Panc1 (cell line): ENCODE data around the gene GPRIN1.

Experiments
- POLR2AphosphoS5 ChIP-seq: IDR thresholded peaks from 2 replicates; pipeline ENCODE4 v1.6.1; 2012; ENCODE audit warnings: mild to moderate bottlenecking, low read depth, low read length, moderate library complexity
- REST ChIP-seq, 2 experiments: IDR thresholded peaks; 2 replicates each; pipeline ENCODE4 v1.6.1; 2011 to 2012; ENCODE audit warnings: low read depth in 2 of 2, control low read depth in 1 of 2, low read length in 1 of 2, mild to moderate bottlenecking in 1 of 2, moderate library complexity in 1 of 2; ENCODE audit not compliant: insufficient read depth in 1 of 2
- SIN3A ChIP-seq: IDR thresholded peaks from 2 replicates; pipeline ENCODE4 v1.6.1; 2012; ENCODE audit warnings: low read depth, mild to moderate bottlenecking, low read length, moderate library complexity, borderline replicate concordance; ENCODE audit not compliant: insufficient read depth
- TCF7L2 ChIP-seq: IDR thresholded peaks from 2 replicates; pipeline ENCODE4 v1.6.1; 2011; ENCODE audit warnings: mild to moderate bottlenecking, low read depth, low read length, inconsistent platforms
- TF ChIP-seq, protein P1 (sequence below): fragments of 450-650 bp; IDR thresholded peaks from 2 replicates; pipeline ENCODE4 v1.5.1; 2017; ENCODE audit warnings: mild to moderate bottlenecking

DNA sequence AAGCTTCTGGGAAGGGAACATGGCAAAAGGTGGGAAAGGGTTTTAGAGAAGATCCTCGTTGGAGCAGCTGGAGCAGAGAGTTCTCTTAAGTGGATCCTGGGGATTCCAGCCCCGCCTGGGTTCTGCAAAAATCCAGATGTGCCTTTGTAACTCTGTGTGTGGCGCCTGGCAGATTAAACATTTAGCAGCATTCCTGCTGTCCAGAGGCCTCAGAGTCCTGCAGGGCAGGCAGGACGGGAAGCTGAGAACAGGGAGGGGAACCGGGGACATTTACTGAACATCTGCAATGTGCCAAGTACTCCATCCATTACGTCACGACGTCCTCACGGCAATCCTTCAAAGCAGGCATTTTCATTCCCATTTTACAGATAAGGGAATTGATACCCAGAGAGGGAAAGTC, 26.5 kb upstream of the GPRIN1 start:
- TF ChIP-seq, protein P1, sequence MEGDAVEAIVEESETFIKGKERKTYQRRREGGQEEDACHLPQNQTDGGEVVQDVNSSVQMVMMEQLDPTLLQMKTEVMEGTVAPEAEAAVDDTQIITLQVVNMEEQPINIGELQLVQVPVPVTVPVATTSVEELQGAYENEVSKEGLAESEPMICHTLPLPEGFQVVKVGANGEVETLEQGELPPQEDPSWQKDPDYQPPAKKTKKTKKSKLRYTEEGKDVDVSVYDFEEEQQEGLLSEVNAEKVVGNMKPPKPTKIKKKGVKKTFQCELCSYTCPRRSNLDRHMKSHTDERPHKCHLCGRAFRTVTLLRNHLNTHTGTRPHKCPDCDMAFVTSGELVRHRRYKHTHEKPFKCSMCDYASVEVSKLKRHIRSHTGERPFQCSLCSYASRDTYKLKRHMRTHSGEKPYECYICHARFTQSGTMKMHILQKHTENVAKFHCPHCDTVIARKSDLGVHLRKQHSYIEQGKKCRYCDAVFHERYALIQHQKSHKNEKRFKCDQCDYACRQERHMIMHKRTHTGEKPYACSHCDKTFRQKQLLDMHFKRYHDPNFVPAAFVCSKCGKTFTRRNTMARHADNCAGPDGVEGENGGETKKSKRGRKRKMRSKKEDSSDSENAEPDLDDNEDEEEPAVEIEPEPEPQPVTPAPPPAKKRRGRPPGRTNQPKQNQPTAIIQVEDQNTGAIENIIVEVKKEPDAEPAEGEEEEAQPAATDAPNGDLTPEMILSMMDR = no peak
- TF ChIP-seq SIN3A = no peak
- TF ChIP-seq TCF7L2 = no peak
- no peak for TF ChIP-seq POLR2AphosphoS5
- no peak for TF ChIP-seq REST (IDR thresholded peaks at IDR 0.05; ENCODE audit: insufficient read depth in 1 of 2, low read depth in 2 of 2, low read length in 1 of 2)
